ENCODE results near the gene FKBP8.

The FKBP8 gene

DNA sequence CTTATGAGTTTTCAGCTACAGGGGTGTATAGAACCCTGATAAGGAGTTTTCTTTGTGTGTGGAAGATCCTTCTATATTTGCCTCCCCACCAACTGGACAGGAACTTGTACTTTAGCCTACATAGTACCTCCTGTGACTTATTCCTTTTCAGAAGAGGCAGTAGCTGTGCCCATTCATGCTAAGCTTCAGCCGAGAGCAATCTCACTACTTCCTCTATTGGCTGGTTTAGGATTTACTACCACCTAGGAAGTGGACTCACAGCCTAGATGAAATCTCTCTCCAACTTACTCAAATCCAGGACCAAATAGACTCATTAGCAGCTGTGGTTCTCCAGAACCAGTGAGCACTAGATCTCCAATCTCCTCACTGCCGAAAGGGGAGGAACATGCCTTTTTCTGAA is 42.9 kb upstream of the FKBP8 start:
- Histone ChIP-seq H3K4me3 (replicated peaks; ENCODE audit: insufficient read depth, low read length) (no peak overlapping the region), H3K27ac (replicated peaks) (no peak overlapping the region), H3K27me3 (ENCODE audit: insufficient read depth, poor library complexity, severe bottlenecking) (no peaks in the 10 kb centered on the region)
- peak in 1 of 2 experiments; percentile 51 for DNase-seq (ENCODE audit: low read depth in 1 of 2, low spot score in 1 of 2)
- TF ChIP-seq SPI1 (IDR thresholded peaks at IDR 0.05; ENCODE audit: borderline replicate concordance, low read depth) (peak; percentile 40; the same call in 1 of the 2 replicates), POLR2AphosphoS5 (IDR thresholded peaks at IDR 0.05; ENCODE audit: low read depth) (no peak)

DNA sequence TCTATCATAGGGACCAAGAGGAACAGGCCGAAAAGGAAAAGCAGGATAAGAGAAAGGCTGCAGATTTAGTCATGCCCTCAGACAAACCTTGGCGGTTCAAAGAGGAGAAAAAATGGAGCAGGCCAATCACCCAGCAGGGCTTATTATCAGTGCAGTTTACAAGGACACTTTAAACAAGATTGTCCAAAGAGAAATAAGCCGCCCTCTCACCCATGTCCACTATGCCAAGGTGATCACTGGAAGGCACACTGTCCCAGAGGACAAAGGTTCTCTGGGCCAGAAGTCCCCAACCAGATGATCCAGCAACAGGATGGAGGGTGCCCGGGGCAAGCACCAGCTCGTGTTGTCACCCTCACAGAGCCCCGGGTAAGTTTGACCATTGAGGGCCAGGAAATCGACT is 36.9 kb upstream of the FKBP8 start:
- DNase-seq (ENCODE audit: low read depth in 1 of 2, low spot score in 1 of 2): no peak
- Histone ChIP-seq H3K27me3 (ENCODE audit: insufficient read depth, poor library complexity, severe bottlenecking) (no peaks in the 10 kb centered on the region), H3K4me3 (replicated peaks; ENCODE audit: insufficient read depth, low read length) (no peak overlapping the region), H3K27ac (replicated peaks) (no peak overlapping the region)
- TF ChIP-seq REST (IDR thresholded peaks at IDR 0.05; ENCODE audit: insufficient replicate concordance, low read depth) (no peak), POLR2AphosphoS5 (IDR thresholded peaks at IDR 0.05; ENCODE audit: low read depth) (no peak), CTCF (IDR thresholded peaks at IDR 0.05; ENCODE audit: insufficient read depth, low read length) (no peak), GABPA (IDR thresholded peaks at IDR 0.05; ENCODE audit: low read depth) (no peak), SPI1 (IDR thresholded peaks at IDR 0.05; ENCODE audit: borderline replicate concordance, low read depth) (no peak)

DNA sequence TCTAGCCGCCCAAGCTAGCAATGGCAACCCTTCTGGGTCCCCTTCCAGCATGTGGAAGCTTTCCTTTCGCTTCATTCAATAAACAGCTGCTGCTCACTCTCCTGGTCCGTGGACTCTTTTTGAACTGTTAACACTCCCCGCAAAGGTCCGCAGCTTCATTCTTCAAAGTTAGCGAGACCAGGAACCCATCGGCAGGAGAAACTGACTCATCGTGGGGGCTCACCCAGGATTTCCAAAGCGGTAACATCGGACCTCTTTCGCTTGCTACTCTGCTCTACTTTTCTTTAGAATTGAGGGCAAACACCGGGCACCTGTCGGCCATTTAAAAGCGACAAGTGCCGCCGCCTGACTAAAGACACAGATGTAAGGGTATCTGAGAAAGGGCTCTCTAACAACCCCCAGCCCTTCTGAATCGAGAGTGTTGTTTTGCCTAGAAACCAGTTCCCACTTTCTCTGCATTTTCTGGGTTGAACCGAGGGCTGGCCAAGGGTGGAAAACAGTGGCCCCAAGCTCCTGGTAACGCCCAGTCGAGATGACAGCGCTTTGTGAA is 34.1 kb upstream of the FKBP8 start:
- DNase-seq (ENCODE audit: low read depth in 1 of 2, low spot score in 1 of 2): no peak
- H3K4me3 ChIP-seq (replicated peaks; ENCODE audit: insufficient read depth, low read length): no peak overlapping the region
- no peak overlapping the region for H3K27ac ChIP-seq (replicated peaks)
- TF ChIP-seq REST (IDR thresholded peaks at IDR 0.05; ENCODE audit: insufficient replicate concordance, low read depth) (no peak), SPI1 (IDR thresholded peaks at IDR 0.05; ENCODE audit: borderline replicate concordance, low read depth) (no peak), CTCF (IDR thresholded peaks at IDR 0.05; ENCODE audit: insufficient read depth, low read length) (no peak), GABPA (IDR thresholded peaks at IDR 0.05; ENCODE audit: low read depth) (no peak), POLR2AphosphoS5 (IDR thresholded peaks at IDR 0.05; ENCODE audit: low read depth) (no peak)
- H3K27me3 ChIP-seq (ENCODE audit: insufficient read depth, poor library complexity, severe bottlenecking): no peaks in the 10 kb centered on the region

DNA sequence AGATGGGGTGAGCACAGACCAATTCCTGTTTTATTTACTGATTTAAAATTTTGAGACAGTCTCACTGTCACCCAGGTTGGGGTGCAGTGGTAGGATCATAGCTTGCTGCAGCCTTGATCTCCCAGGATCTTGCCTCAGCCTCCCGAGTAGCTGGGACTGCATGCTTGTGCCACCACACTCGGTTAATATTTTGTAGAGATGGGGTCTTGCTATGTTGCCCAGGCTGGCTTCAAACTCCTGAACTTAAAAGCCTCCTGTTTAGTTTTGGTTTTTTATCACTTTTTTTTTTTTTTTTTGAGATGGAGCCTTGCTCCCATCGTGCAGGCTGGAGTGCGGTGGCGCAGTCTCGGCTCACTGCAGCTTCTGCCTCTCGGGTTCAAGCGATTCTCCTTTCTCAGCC is 33.0 kb upstream of the FKBP8 start:
- DNase-seq (ENCODE audit: low read depth in 1 of 2, low spot score in 1 of 2): no peak
- TF ChIP-seq SPI1 (IDR thresholded peaks at IDR 0.05; ENCODE audit: borderline replicate concordance, low read depth) (no peak), POLR2AphosphoS5 (IDR thresholded peaks at IDR 0.05; ENCODE audit: low read depth) (0 out of 2 replicates have a peak, but pooled peaks have one; percentile 22)
- Histone ChIP-seq H3K27me3 (ENCODE audit: insufficient read depth, poor library complexity, severe bottlenecking) (no peaks in the 10 kb centered on the region), H3K4me3 (replicated peaks; ENCODE audit: insufficient read depth, low read length) (no peak overlapping the region), H3K27ac (replicated peaks) (no peak overlapping the region)

Measured in HL-60 (cell line).